Activated CD4-positive, CD25-positive, alpha-beta regulatory T cell treated with anti-CD3 and anti-CD28 coated beads, Interleukin-2, amount 50 U/mL, for 72 hours (primary cell): Measurements from ENCODE around the gene VSX1.

Experiments
- DNase-seq: peaks from one replicate; pipeline ENCODE4 v3.0.0; 2021

The VSX1 gene

GRCh38 chr20:25081730-25082497 lies at the start of gene VSX1:
VSX1 (minus strand) TSS chr20:25082141; CDS start chr20:25082096, 45 bp downstream.
- DNase-seq = no peak

- no peak for DNase-seq
These were observed 48.0 kb upstream of the VSX1 start for GRCh38 chr20:25129908-25130307.

- no peak for DNase-seq
These were observed 47.5 kb upstream of the VSX1 start for GRCh38 chr20:25129428-25129827.

GRCh38 chr20:25128649-25129048 lies 46.7 kb upstream of the VSX1 start:
- DNase-seq = no peak

GRCh38 chr20:25127761-25128537 lies 46.0 kb upstream of the VSX1 start:
- no peak for DNase-seq

GRCh38 chr20:25126204-25127029 lies 44.5 kb upstream of the VSX1 start:
- DNase-seq = no peak

GRCh38 chr20:25125636-25126035 lies 43.7 kb upstream of the VSX1 start:
- DNase-seq = no peak

- DNase-seq = no peak
These were observed 39.0 kb upstream of the VSX1 start for GRCh38 chr20:25120920-25121319.

GRCh38 chr20:25120457-25120856 lies 38.5 kb upstream of the VSX1 start:
- DNase-seq = no peak

- DNase-seq = no peak
These were observed 36.6 kb upstream of the VSX1 start for GRCh38 chr20:25118529-25118928.

- no peak for DNase-seq
These were observed 36.0 kb upstream of the VSX1 start for GRCh38 chr20:25117990-25118389.

GRCh38 chr20:25116739-25117458 lies 35.0 kb upstream of the VSX1 start:
- DNase-seq = no peak

GRCh38 chr20:25103526-25103925 lies 21.6 kb upstream of the VSX1 start:
- no peak for DNase-seq

- no peak for DNase-seq
These were observed 19.0 kb upstream of the VSX1 start for GRCh38 chr20:25100914-25101313.

GRCh38 chr20:25099601-25100140 lies 17.7 kb upstream of the VSX1 start:
- DNase-seq = no peak

GRCh38 chr20:25097498-25097897 lies 15.6 kb upstream of the VSX1 start:
- no peak for DNase-seq

GRCh38 chr20:25090492-25091429 lies 8.8 kb upstream of the VSX1 start:
- peak; percentile 61 for DNase-seq

GRCh38 chr20:25089662-25090061 lies 7.7 kb upstream of the VSX1 start:
- DNase-seq = no peak

GRCh38 chr20:25089096-25089495 lies 7.2 kb upstream of the VSX1 start:
- DNase-seq = no peak

GRCh38 chr20:25088267-25088666 lies 6.3 kb upstream of the VSX1 start:
- DNase-seq = no peak
